ENCODE data around the gene MEF2A. TPM values are rescaled to one million over a fixed set of nuclear protein-coding genes. Genes with fewer than 3 reads are reported as not detected.

The MEF2A gene
- polyA plus RNA-seq, 1 experiment, result 34.3 TPM

DNA sequence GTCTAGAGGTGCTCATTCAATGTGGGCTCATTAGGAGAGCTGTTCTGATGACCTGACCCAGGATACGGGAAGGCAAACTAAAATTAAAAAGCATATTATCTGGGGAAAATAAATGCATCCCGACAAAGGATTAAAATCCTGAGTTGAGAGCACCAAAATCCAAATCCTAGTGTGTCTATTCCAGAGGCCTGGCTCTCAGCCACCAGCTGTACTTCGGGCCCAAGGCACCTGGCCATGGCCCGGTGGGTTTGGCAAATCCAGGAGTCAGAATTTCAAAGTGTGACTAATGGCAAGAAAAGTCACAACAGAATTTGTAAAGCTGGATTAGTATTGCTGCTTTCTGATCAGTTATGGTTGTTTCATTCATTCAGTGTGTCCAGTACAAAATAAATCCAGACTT is 170.1 kb downstream of the MEF2A start:
- ChIA-PET CTCF (interaction anchor here (0.9 to 3.0 kb wide), 3 partner anchors 16 to 449 kb away, joined by 3 to 9 read pairs (median 4); no protein-coding TSS in a partner anchor), POLR2A (no interaction called here)
- TF ChIP-seq, protein P1, sequence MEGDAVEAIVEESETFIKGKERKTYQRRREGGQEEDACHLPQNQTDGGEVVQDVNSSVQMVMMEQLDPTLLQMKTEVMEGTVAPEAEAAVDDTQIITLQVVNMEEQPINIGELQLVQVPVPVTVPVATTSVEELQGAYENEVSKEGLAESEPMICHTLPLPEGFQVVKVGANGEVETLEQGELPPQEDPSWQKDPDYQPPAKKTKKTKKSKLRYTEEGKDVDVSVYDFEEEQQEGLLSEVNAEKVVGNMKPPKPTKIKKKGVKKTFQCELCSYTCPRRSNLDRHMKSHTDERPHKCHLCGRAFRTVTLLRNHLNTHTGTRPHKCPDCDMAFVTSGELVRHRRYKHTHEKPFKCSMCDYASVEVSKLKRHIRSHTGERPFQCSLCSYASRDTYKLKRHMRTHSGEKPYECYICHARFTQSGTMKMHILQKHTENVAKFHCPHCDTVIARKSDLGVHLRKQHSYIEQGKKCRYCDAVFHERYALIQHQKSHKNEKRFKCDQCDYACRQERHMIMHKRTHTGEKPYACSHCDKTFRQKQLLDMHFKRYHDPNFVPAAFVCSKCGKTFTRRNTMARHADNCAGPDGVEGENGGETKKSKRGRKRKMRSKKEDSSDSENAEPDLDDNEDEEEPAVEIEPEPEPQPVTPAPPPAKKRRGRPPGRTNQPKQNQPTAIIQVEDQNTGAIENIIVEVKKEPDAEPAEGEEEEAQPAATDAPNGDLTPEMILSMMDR (IDR thresholded peaks at IDR 0.05; ENCODE audit: insufficient read depth, low read depth, low read length), result no peak
- Histone ChIP-seq H3K27me3 (ENCODE audit: control insufficient read depth, insufficient read depth, low read length) (peaks cover 2% of the 10 kb centered on the region; the same call in 1 of the 2 replicates), H3K4me3 (ENCODE audit: low read depth, low read length) (no peak overlapping the region), H3K36me3 (ENCODE audit: control insufficient read depth, insufficient read depth, low read length) (no peaks in the 10 kb centered on the region)
- DNase-seq (ENCODE audit: low read depth), result no peak

DNA sequence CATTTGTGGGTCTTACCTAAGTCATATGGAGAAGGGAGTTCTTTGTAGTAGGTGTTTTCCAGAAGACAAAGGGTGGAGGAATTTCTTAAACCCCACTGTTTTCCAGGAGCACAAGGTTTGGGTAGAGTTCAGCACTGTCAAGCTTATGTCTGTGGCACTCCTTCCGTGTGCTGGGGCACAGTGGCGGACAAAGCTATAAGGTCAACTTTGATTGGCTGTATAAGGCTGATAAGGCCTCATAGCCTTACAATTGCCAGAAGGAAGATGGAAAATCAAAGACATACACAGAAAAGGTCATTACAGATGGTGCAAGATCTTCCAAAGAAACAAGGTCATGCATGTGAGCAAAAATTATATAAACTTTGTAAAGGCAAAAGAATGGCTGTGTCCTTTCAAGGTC is 170.9 kb downstream of the MEF2A start:
- ChIA-PET POLR2A (no interaction called here), CTCF (interaction anchor here (0.5 to 3.0 kb wide), 5 partner anchors 16 to 524 kb away, joined by 3 to 9 read pairs (median 3); no protein-coding TSS in a partner anchor)
- no peak for DNase-seq (ENCODE audit: low read depth)
- TF ChIP-seq, protein P1 (IDR thresholded peaks at IDR 0.05; ENCODE audit: insufficient read depth, low read depth, low read length), result no peak
- H3K4me3 ChIP-seq (ENCODE audit: low read depth, low read length), result no peak overlapping the region
- peaks cover 2% of the 10 kb centered on the region; the same call in 1 of the 2 replicates for H3K27me3 ChIP-seq (ENCODE audit: control insufficient read depth, insufficient read depth, low read length)
- no peaks in the 10 kb centered on the region for H3K36me3 ChIP-seq (ENCODE audit: control insufficient read depth, insufficient read depth, low read length)

DNA sequence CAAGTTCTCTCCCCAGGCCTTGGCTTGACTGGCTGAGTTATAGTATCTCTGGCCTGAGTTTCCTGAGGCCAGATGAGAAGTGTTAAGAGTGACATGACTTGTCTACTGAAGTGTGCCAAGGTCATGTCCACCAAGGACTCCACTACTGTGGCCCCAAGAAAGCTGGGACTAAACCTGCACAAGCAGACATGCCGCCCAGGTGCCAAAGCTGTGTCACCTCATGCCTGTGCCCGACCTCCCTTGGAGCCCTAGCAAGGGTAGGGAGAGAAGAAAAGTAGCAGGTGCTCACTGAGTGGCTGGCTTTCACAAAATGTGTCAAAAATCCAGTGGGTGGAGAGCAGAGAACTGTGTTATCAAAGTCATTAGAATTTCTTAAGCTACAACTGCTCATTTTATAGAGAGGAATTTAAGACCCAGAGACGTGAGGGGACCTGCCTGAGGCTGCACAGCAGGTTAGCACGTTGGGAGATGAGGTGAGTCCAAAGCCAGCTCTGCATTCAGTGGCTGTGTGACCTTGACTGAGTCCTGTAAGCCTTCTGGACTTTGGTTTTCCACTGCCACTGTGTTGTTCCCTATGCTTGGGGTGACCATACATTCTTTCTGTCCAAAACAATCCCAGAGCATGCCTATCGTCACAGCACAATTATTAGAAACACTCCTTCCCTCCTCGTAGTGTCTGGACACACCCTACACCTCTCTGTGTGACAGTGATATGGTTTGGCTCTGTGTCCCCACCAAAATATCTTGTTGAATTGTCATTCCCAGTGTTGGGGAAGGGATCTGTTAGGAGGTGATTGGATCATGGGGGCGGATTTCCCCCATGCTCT is 172.4 kb downstream of the MEF2A start:
- CTCF ChIA-PET, result interaction anchor here (1.3 to 3.1 kb wide), 3 partner anchors 14 to 35 kb away, joined by 3 to 12 read pairs (median 9); no protein-coding TSS in a partner anchor
- Histone ChIP-seq H3K27me3 (ENCODE audit: control insufficient read depth, insufficient read depth, low read length) (peaks cover 2% of the 10 kb centered on the region; the same call in 1 of the 2 replicates), H3K4me3 (ENCODE audit: low read depth, low read length) (no peak overlapping the region), H3K36me3 (ENCODE audit: control insufficient read depth, insufficient read depth, low read length) (no peaks in the 10 kb centered on the region)
- no peak for DNase-seq (ENCODE audit: low read depth)
- POLR2A ChIA-PET, result no interaction called here
- TF ChIP-seq, protein P1 (IDR thresholded peaks at IDR 0.05; ENCODE audit: insufficient read depth, low read depth, low read length), result no peak

DNA sequence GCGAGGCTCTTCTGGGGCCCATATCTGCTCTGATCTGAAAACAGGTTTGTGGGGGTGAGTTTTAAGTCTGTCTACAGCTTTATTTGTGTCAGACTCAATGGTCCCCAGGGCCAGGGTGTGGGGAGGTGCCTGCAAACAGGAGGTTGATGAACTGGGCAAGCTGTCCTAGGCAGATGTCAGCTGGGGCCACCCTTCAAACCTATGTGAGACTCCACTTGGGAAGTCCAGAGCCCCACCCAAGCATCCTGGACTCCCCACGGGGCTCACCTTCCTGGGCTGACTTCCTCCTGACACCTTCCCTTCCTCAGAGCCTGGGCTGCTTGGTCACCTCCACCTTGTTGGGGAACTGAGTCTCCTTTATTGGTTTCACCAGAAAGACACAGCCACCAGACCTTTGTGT is 176.1 kb downstream of the MEF2A start:
- POLR2A ChIA-PET, result no interaction called here
- DNase-seq (ENCODE audit: low read depth), result no peak
- Histone ChIP-seq H3K36me3 (ENCODE audit: control insufficient read depth, insufficient read depth, low read length) (no peaks in the 10 kb centered on the region), H3K4me3 (ENCODE audit: low read depth, low read length) (no peak overlapping the region), H3K27me3 (ENCODE audit: control insufficient read depth, insufficient read depth, low read length) (peaks cover 5% of the 10 kb centered on the region; the same call in 1 of the 2 replicates)
- TF ChIP-seq, protein P1 (IDR thresholded peaks at IDR 0.05; ENCODE audit: insufficient read depth, low read depth, low read length), result no peak
- CTCF ChIA-PET, result interaction anchor here (0.7 kb wide), 1 partner anchor 495 kb away, joined by 3 read pairs; no protein-coding TSS in a partner anchor

DNA sequence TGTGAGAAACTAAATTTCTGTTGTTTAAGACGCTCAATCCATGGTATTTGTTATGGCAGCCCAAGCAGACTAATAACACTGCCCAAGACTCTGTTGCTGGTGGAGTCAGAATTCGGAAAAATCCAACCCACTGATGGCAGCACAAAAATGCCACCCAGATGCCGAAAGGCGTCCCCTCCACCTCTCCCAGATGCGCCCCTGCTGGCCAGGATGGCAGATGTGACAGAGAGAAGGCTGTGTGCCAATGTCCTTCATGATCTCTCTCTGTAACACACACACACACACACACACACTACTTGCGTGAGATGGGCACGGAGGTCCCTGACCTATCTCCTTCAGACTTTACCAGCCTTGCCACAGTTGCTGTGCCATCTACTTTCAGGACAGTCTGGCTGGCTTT is 178.4 kb downstream of the MEF2A start:
- H3K4me3 ChIP-seq (ENCODE audit: low read depth, low read length), result no peak overlapping the region
- no peak for DNase-seq (ENCODE audit: low read depth)
- no peaks in the 10 kb centered on the region for H3K36me3 ChIP-seq (ENCODE audit: control insufficient read depth, insufficient read depth, low read length)
- H3K27me3 ChIP-seq (ENCODE audit: control insufficient read depth, insufficient read depth, low read length), result peaks cover 3% of the 10 kb centered on the region; the same call in 1 of the 2 replicates
- TF ChIP-seq, protein P1 (IDR thresholded peaks at IDR 0.05; ENCODE audit: insufficient read depth, low read depth, low read length), result no peak
- POLR2A ChIA-PET, result no interaction called here
- CTCF ChIA-PET, result interaction anchor here (1.1 to 2.0 kb wide), 2 partner anchors 9 to 11 kb away, joined by 3 to 4 read pairs; no protein-coding TSS in a partner anchor

Measured in BJ (cell line).